Suppressor macrophage (primary cell): ENCODE measurements around the gene C14orf93.

Source experiments
- DNase-seq, 4 experiments: peaks; one replicate each; pipeline ENCODE4 v3.0.0-alpha.2; 2020 to 2022

Gene C14orf93

GRCh38 chr14:22993517-22993916 is 16.4 kb downstream of the C14orf93 start:
- DNase-seq: no peak

- DNase-seq: no peak
Measured at GRCh38 chr14:22991852-22992251, 18.1 kb downstream of the C14orf93 start.

- DNase-seq: no peak
Measured at GRCh38 chr14:22987291-22987690, 22.7 kb downstream of the C14orf93 start.

GRCh38 chr14:22986508-22987054 is 23.4 kb downstream of the C14orf93 start:
- peak; percentile 90 to 94 (median 94) for DNase-seq

- no peak for DNase-seq
Measured at GRCh38 chr14:22985894-22986507, 23.9 kb downstream of the C14orf93 start.

- no peak for DNase-seq
Measured at GRCh38 chr14:22984959-22985658, 24.8 kb downstream of the C14orf93 start.

- DNase-seq: peak; percentile 75 to 89 (median 83)
Measured at GRCh38 chr14:22982477-22983245, 27.3 kb downstream of the C14orf93 start, which contains the start of gene AJUBA. Gene AJUBA, minus strand, starts transcription at chr14:22982551. Its CDS starts 285 bp downstream, at chr14:22982266.

- no peak for DNase-seq
Measured at GRCh38 chr14:22981876-22982476, 28.0 kb downstream of the C14orf93 start.

GRCh38 chr14:22981090-22981875 is 28.7 kb downstream of the C14orf93 start:
- peak in 1 of 4 experiments; percentile 17 for DNase-seq

- DNase-seq: no peak
Measured at GRCh38 chr14:22980672-22981089, 29.3 kb downstream of the C14orf93 start.

GRCh38 chr14:22979748-22980392 is 30.1 kb downstream of the C14orf93 start:
- no peak for DNase-seq

- no peak for DNase-seq
Measured at GRCh38 chr14:22978981-22979671, 30.8 kb downstream of the C14orf93 start.

- no peak for DNase-seq
Measured at GRCh38 chr14:22978487-22978837, 31.5 kb downstream of the C14orf93 start.

GRCh38 chr14:22977684-22978486 is 32.1 kb downstream of the C14orf93 start:
- no peak for DNase-seq

GRCh38 chr14:22977434-22977683 is 32.6 kb downstream of the C14orf93 start:
- DNase-seq: no peak

GRCh38 chr14:22976620-22977433 is 33.1 kb downstream of the C14orf93 start:
- DNase-seq: peak in 2 of 4 experiments; percentile 30 to 31

GRCh38 chr14:22974530-22975313 is 35.2 kb downstream of the C14orf93 start:
- DNase-seq: no peak
